GM12892 (cell line): ENCODE results near the gene KRTAP2-2.

ENCODE experiments used
- POLR2A ChIP-seq: IDR thresholded peaks from 2 replicates; pipeline ENCODE4 v1.6.1; 2011; ENCODE audit warnings: low read depth, low read length, control low read depth
- POLR2AphosphoS5 ChIP-seq: IDR thresholded peaks from 2 replicates; pipeline ENCODE4 v1.6.1; 2011; ENCODE audit warnings: low read depth, low read length, control low read depth
- TAF1 ChIP-seq: IDR thresholded peaks from 2 replicates; pipeline ENCODE4 v1.6.1; 2011; ENCODE audit warnings: low read depth, mild to moderate bottlenecking, control low read depth, low read length, borderline replicate concordance

GRCh38 chr17:41096055-41096454, 41.0 kb upstream of the KRTAP2-2 start:
- TF ChIP-seq TAF1, result no peak
- TF ChIP-seq POLR2AphosphoS5, result no peak
- TF ChIP-seq POLR2A, result no peak
